Measurements from ENCODE around the gene SERPINB2.
A peak's percentile ranks its signal among the peaks of the same experiment; 100 is the strongest.

- TF ChIP-seq CTCF (IDR thresholded peaks at IDR 0.05) (peak; percentile 21 to 70 (median 64)), POLR2A (IDR thresholded peaks at IDR 0.05) (no peak)
Measured at GRCh38 chr18:63936156-63936931, 48.8 kb downstream of the SERPINB2 start.
